ENCODE data around the gene CCN5.
"Not testable (repeated sequence)": the region's sequence is repeated elsewhere in the genome, so short reads cannot be mapped to it uniquely, and the experiment has no call there.

Gene CCN5

GRCh38 chr20:44714701-44715498, at the start of gene CCN5:
CCN5 (plus strand) TSS chr20:44715369; CDS start chr20:44715391, 22 bp downstream.
- no peak for DNase-seq (ENCODE audit: low spot score)

DNA sequence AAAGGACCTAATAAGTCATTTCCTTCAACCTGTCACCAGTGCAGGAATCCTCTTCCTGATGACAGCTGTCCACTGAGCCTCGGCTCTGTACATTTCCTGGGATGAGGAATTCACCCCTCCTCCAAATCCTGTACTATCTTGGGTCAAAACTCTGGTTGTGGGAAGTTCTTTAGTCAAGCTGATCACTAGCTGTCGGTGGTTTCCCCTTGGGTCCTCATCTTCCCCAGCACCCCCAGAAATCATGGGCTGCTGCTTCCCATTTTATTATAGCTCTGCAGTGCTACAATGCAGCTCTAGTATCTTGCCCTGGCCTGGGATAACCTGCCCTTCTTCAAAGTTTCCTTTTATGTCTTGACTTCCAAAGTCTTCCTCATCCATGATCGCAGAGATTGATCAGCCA, 49.1 kb upstream of the CCN5 start:
- DNase-seq (ENCODE audit: low spot score) = no peak

DNA sequence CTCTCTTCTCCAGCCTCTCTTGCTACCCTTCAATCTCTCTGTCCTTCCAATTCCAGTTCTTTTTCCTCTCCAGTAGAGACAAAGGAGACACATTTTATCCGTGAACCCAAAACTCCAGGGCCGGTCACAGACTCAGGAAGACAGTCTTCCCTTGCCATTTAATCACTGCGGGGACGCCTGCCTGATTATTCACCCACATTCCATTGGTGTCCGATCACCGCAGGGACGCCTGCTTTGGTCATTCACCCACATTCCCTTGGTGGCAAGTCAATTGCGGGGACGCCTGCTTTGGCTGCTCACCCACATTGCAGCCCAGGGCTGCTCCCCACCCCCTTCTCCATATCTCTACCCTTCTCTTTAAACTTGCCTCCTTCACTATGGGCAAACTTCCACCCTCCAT, 44.3 kb upstream of the CCN5 start:
- DNase-seq (ENCODE audit: low spot score) = peak; percentile 56

- DNase-seq (ENCODE audit: low spot score) = not testable (repeated sequence)
Observed at GRCh38 chr20:44671541-44671940, 43.6 kb upstream of the CCN5 start.

DNA sequence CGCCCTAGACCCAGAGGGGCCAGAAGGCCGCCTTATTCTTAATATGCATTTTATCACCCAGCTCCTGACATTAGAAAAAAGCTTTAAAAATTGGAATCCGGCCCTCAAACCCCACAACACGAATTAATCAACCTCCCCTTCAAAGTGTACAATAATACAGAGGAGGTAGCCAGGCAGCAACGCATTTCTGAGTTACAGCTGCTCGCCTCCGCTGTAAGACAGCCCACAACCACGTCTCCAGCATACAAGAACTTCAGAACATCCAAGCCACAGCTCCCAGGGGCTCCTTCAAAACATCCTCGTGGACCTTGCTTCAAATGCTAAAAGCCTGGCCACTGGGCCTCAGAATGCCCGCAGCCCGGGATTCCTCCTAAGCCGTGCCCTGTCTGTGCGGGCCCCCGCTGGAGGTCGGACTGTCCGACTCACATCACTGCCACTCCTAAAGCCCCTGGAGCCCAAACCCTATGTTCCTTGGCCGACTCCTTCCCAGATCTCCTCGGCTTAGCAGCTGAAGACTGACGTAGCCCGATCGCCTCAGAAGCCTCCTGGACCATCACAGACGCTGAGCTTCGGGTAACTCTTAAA, 42.8 kb upstream of the CCN5 start:
- DNase-seq (ENCODE audit: low spot score) = not testable (repeated sequence)

DNA sequence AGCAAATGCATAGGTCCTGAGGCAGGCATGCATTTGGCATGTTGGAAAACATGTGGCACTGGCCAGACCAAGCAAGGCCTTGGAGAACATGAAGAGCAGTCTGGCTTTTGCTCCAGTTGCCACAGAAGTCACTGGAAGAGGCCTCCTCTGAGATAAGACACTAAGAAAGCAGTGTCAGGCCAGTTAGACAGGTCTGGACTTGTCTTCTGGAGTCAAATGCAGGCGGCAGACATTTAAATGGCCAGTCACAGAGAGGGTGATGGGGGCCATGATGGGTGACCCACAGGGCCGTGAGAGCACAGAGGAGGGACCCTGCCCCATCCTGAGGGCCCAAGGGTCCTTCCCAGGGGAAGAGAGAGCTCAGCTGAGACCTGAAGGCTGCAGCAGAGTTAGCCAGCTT, 36.9 kb upstream of the CCN5 start:
- DNase-seq (ENCODE audit: low spot score) = no peak

GRCh38 chr20:44678990-44679611, 36.1 kb upstream of the CCN5 start:
- DNase-seq (ENCODE audit: low spot score) = no peak

DNA sequence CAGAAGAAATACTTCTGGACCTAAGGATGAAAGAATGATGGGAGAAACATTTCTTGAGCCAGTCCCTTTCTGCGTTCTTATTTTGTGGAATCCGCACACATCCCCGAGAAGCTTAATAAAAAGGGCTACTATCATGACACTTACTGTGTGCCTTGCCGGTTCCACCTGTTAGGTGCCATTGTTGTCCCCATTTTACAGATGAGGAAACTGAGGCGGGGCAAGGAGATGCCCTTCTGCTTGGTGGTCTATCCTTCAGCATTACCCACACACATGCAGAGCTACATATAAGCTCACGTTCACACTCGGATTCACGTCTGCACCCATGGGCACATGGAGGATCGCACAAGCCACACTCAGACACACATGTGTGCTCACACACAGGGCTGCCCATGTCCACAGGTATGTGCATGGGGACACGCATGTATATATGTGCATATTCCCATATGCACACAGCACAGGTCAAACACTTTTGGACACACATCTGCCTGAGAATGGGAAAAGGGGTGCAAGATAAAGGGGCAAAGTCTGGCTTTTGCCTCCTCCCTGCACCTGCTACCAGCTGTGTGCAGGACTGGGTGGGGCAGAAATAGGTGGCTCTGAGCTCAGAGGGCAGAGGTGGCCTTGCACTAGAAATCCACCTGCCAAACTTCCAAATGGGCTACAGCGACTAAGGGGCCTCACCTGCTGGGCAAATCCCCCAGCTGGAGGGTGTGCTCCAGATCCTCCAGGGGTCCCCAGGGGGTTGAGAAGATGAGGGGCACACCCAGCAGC, 33.2 kb upstream of the CCN5 start:
- no peak for DNase-seq (ENCODE audit: low spot score)

GRCh38 chr20:44683263-44684046, 31.7 kb upstream of the CCN5 start:
- DNase-seq (ENCODE audit: low spot score) = peak; percentile 50

DNA sequence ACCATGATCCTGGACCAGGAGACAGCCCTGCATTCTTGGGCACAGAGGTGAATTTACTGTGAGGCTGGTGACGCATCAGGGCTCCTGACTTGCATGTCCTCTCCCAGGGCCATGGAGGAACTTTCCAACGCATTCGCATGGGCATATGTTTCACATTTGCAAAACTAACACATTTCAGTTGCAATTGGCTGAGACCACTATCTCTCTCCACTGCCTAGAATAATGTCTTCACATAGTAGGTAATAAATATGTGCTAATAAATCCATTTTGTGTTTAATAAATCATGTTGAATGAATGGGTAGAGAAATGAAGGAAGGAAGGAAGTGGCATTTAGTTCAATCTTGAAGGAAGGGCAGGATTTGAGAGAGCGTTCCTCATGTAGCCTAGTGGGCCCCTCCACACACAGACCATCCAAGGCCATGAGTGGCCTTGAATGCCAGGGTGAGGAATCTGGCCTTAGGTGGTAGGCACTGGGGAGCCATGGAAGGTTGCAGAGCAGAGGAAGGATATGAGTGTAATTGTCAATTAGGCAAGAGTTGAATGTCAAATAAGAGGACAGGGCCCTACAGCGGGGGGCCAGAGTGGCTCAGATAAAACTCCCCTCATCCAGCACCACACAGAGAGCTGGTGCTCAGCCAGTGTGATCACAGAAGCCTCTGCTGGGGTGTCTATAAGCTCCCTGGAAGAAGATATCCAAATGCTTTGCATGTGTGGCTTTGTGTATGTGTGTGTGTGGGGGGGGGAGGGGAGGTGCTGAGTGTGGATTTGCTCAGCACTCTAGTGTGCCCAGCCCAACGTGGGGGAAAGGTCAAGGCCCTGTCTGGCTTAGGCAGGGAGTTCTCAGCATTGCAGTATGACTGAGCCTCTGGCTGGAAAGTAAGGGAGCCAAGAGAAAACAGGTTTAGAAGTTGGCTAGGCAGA, 30.9 kb upstream of the CCN5 start:
- DNase-seq (ENCODE audit: low spot score) = no peak

- DNase-seq (ENCODE audit: low spot score) = no peak
Observed at GRCh38 chr20:44686934-44687333, 28.2 kb upstream of the CCN5 start.

GRCh38 chr20:44688053-44688625, 27.0 kb upstream of the CCN5 start:
- DNase-seq (ENCODE audit: low spot score) = no peak

- DNase-seq (ENCODE audit: low spot score) = no peak
Observed at GRCh38 chr20:44689809-44690208, 25.4 kb upstream of the CCN5 start.

GRCh38 chr20:44690781-44691423, 24.3 kb upstream of the CCN5 start:
- DNase-seq (ENCODE audit: low spot score) = no peak

- DNase-seq (ENCODE audit: low spot score) = no peak
Observed at GRCh38 chr20:44691424-44692423, 23.4 kb upstream of the CCN5 start.

DNA sequence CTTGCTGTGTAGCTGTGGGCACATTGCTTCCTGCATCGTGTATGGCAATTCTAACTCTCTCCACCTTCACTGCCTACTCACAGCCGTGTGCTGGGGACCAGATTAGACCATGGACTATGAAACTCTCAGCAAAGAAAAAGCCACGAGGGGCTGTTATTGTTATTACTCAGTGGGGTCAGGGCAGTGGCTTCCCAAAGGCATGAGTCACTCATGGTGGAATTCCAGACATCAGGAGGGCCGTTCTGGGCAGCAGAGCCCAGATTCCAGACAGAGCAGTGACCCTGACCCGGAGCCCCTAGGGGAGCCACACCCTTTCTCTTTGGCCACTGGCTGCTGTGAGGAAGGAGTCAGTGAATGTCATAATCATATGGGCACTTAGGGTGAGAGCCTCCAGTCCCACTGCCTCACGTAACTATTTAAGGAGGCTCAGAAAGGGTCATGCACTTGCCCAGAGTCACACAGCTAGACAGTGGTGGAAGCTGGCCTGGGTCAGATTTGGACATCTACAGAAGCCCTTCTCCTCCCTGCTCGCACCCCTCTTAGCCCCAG, 22.2 kb upstream of the CCN5 start:
- DNase-seq (ENCODE audit: low spot score) = peak; percentile 80

DNA sequence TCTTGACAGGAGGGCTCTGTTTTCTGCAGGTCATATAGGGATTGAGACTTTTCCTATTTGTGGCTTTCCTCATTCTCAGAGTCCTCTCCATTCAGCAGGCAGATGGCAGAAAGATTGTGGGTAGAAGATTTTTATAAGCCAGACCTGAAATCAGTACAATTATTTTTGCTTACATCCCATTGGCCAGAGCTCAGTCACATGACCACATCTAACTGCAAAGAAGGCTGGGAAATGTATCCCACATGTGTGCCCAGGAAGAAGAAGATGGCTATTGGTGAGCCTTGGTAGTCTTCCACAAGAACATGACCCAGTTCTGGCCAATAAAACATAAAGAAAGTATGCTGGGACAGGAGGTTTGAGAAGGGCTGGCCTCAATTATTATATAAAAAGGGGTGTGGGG, 21.5 kb upstream of the CCN5 start:
- no peak for DNase-seq (ENCODE audit: low spot score)

DNA sequence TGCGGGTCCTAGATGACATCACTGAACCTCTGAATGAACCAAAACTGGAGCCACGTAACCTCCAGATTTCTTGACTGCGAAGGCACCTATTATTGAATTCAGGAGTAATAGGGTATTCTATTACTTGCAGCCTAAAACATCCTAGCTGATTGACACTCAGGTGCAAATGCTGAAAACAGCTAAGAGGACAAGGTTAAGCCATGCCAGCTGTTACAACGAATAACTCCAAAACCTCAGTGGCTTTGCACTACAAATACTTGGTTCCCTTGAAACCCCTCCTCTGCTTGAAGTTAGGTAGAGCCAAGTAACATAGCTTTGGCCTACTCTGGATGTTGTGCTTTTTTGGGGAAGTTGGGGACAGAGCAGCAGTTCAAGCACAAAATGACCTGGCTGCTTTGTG, 21.0 kb upstream of the CCN5 start:
- DNase-seq (ENCODE audit: low spot score) = no peak
